ENCODE data around the gene PKP3.

GRCh38 chr11:440065-441042 lies 46.3 kb downstream of the PKP3 start:
- TF ChIP-seq CTCF (IDR thresholded peaks at IDR 0.05) (no peak), POLR2A (IDR thresholded peaks at IDR 0.05) (no peak), EP300 (IDR thresholded peaks at IDR 0.05) (no peak)

Measured in sigmoid colon (tissue), 4 donors.